Glomerular endothelial cell (primary cell): ENCODE results near the gene TMEFF2. TPM values are rescaled to one million over a fixed set of nuclear protein-coding genes. Genes with fewer than 3 reads are reported as not detected.

Experiments used
- DNase-seq: peaks from one replicate; pipeline ENCODE4 v3.0.0-alpha.2; 2011; ENCODE audit warnings: low read depth, low spot score; ENCODE audit errors: extremely low read depth
- total RNA-seq: library from RNA; depleted of rRNA; stranded (reverse); fragments of >200 nt; gene quantifications from 2 replicates; pipeline ENCODE4 v1.2.3, GENCODE V29; 2015

Gene TMEFF2
- total RNA-seq, 1 donor from 2014 or later, result not detected

GRCh38 chr2:191981706-191982105, 213.0 kb downstream of the TMEFF2 start:
- DNase-seq, result no peak

- DNase-seq, result no peak
These were observed 214.2 kb downstream of the TMEFF2 start for GRCh38 chr2:191980483-191980882.

- no peak for DNase-seq
These were observed 215.5 kb downstream of the TMEFF2 start for GRCh38 chr2:191979221-191979730.

- no peak for DNase-seq
These were observed 217.0 kb downstream of the TMEFF2 start for GRCh38 chr2:191977754-191978153.

- DNase-seq, result peak; percentile 75
These were observed 218.3 kb downstream of the TMEFF2 start for GRCh38 chr2:191976436-191976835.

GRCh38 chr2:191974676-191975075, 220.1 kb downstream of the TMEFF2 start:
- no peak for DNase-seq

GRCh38 chr2:191970867-191971266, 223.9 kb downstream of the TMEFF2 start:
- DNase-seq, result no peak

GRCh38 chr2:191968120-191968519, 226.6 kb downstream of the TMEFF2 start:
- DNase-seq, result no peak

- DNase-seq, result no peak
These were observed 229.0 kb downstream of the TMEFF2 start for GRCh38 chr2:191965733-191966132.

GRCh38 chr2:191961556-191961955, 233.2 kb downstream of the TMEFF2 start:
- no peak for DNase-seq

- no peak for DNase-seq
These were observed 235.5 kb downstream of the TMEFF2 start for GRCh38 chr2:191959209-191959608.

GRCh38 chr2:191957996-191958860, 236.5 kb downstream of the TMEFF2 start:
- DNase-seq, result no peak

GRCh38 chr2:191954451-191954850, 240.3 kb downstream of the TMEFF2 start:
- no peak for DNase-seq

- DNase-seq, result no peak
These were observed 242.0 kb downstream of the TMEFF2 start for GRCh38 chr2:191952515-191953270.

- DNase-seq, result no peak
These were observed 242.9 kb downstream of the TMEFF2 start for GRCh38 chr2:191951832-191952231.

- DNase-seq, result no peak
These were observed 243.4 kb downstream of the TMEFF2 start for GRCh38 chr2:191951376-191951775.

GRCh38 chr2:191950132-191950874, 244.4 kb downstream of the TMEFF2 start:
- no peak for DNase-seq

- DNase-seq, result no peak
These were observed 247.5 kb downstream of the TMEFF2 start for GRCh38 chr2:191947235-191947634.

- no peak for DNase-seq
These were observed 248.1 kb downstream of the TMEFF2 start for GRCh38 chr2:191946471-191947182.

- no peak for DNase-seq
These were observed 249.1 kb downstream of the TMEFF2 start for GRCh38 chr2:191945623-191946022.
